GM19467 (cell line): ENCODE data around the gene BARX1.

Experiments used
- ATAC-seq: cut with Tn5 transposase; IDR thresholded peaks from one replicate; pipeline ENCODE4 v1.9.1; 2021; ENCODE audit warnings: mild to moderate bottlenecking, moderate library complexity; ENCODE audit not compliant: unreplicated experiment

BARX1 gene

DNA sequence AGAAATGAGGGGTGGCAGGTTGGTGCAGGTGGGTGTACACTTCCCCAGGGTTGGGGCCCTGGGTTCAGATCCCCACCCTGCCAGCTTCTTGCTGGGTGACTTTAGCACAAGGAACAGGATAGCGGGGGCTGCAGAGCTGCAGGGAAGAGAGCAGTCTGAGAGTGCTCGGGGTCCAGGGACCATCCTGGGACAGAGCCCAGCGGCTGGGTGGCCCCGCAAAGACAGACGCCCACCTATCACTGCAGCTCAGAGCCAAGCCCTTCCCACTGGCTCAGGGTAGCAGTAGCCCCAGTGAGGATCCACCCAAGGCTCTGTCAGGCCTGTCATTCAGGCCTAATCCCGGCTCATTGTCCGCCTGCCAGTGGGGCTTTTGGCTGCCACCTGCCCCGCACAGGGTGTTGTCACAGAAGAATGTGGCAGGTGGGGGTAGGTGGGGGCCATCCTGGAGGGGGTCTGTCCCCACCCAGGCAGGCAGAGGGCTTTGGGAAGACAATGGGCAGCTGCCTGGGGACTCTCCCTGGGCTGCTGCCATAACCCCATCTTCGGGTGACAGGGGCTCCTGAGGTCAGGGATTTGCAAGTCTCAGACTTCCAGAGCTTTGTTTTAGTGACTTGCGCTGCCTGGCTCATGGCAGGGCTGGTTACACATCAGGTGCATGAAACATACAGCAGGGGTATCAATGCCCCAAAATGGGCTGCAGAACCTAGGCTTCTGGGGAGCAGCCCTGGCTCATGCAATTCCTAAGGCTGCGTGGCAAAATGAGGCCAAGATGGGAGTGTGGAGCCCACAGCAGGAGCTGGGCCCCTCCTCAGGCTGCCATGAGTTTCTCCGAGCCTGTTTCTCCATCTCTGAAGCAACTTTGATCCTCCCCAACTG lies 52.1 kb downstream of the BARX1 start:
- ATAC-seq, result no peak

GRCh38 chr9:93902051-93902779 lies 52.9 kb downstream of the BARX1 start:
- ATAC-seq, result no peak
